ENCODE measurements around the gene BTG2. TPM values are rescaled to one million over a fixed set of nuclear protein-coding genes. Genes with fewer than 3 reads are reported as not detected.
"Not testable (repeated sequence)": the region's sequence is repeated elsewhere in the genome, so short reads cannot be mapped to it uniquely, and the experiment has no call there.

Gene BTG2
- total RNA-seq, 2 experiments from 2014 or later, result 116 TPM

DNA sequence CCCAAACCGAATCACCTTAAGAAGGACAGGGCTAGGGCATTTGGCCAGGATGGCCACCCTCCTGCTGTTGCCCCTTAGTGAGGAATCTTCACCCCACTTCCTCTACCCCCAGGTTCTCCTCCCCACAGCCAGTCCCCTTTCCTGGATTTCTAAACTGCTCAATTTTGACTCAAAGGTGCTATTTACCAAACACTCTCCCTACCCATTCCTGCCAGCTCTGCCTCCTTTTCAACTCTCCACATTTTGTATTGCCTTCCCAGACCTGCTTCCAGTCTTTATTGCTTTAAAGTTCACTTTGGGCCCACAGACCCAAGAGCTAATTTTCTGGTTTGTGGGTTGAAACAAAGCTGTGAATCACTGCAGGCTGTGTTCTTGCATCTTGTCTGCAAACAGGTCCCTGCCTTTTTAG lies 3.6 kb downstream of the BTG2 start:
- no peaks in the 10 kb centered on the region for H3K27me3 Mint-ChIP-seq
- H3K36me3 Mint-ChIP-seq (ENCODE audit: low read depth), result peaks cover 72% of the 10 kb centered on the region
- ChIA-PET CTCF (interaction anchor here (3.4 to 8.2 kb wide), 5 partner anchors 15 to 39 kb away, joined by 22 to 146 read pairs (median 99); no protein-coding TSS in a partner anchor), POLR2A (interaction anchor here (1.0 to 10.0 kb wide), 4 partner anchors 8 to 28 kb away, joined by 3 to 646 read pairs (median 231); no protein-coding TSS in a partner anchor)
- H3K4me1 Mint-ChIP-seq, result peaks cover 54% of the 10 kb centered on the region
- DNase-seq, result no peak
- no peaks in the 10 kb centered on the region for H3K9me3 Mint-ChIP-seq
- peak overlapping the region; percentile 98 for H3K4me3 Mint-ChIP-seq
- H3K27ac Mint-ChIP-seq, result peak overlapping the region; percentile 92

GRCh38 chr1:203311368-203312301 lies 6.3 kb downstream of the BTG2 start:
- Mint-ChIP-seq H3K4me3 (no peak overlapping the region), H3K36me3 (ENCODE audit: low read depth) (peaks cover 70% of the 10 kb centered on the region), H3K4me1 (peaks cover 42% of the 10 kb centered on the region), H3K27me3 (no peaks in the 10 kb centered on the region), H3K27ac (peak overlapping the region; percentile 31), H3K9me3 (no peaks in the 10 kb centered on the region)
- ChIA-PET CTCF (interaction anchor here (6.2 to 8.2 kb wide), 3 partner anchors 12 to 42 kb away, joined by 99 to 146 read pairs (median 135); no protein-coding TSS in a partner anchor), POLR2A (interaction anchor here (9.3 to 10.0 kb wide), 2 partner anchors 12 to 30 kb away, joined by 433 to 646 read pairs; no protein-coding TSS in a partner anchor)
- DNase-seq, result no peak

GRCh38 chr1:203314025-203314759 lies 8.9 kb downstream of the BTG2 start:
- peaks cover 27% of the 10 kb centered on the region for H3K4me1 Mint-ChIP-seq
- peaks cover 44% of the 10 kb centered on the region for H3K36me3 Mint-ChIP-seq (ENCODE audit: low read depth)
- not testable (repeated sequence) for DNase-seq, H3K4me3 Mint-ChIP-seq, H3K9me3 Mint-ChIP-seq, H3K27me3 Mint-ChIP-seq, H3K27ac Mint-ChIP-seq
- CTCF ChIA-PET, result interaction anchor here (1.3 kb wide), 1 partner anchor 11 kb away, joined by 4 read pairs; no protein-coding TSS in a partner anchor
- POLR2A ChIA-PET, result interaction anchor here (10.0 kb wide), 1 partner anchor 9 kb away, joined by 433 read pairs; no protein-coding TSS in a partner anchor

GRCh38 chr1:203316626-203317093 lies 11.3 kb downstream of the BTG2 start:
- H3K4me3 Mint-ChIP-seq, result no peak overlapping the region
- H3K9me3 Mint-ChIP-seq, result no peaks in the 10 kb centered on the region
- POLR2A ChIA-PET, result interaction anchor here (1.6 to 2.3 kb wide), 4 partner anchors 10 to 45 kb away, joined by 3 to 29 read pairs (median 12); partner anchors contain the start of gene BTG2
- H3K4me1 Mint-ChIP-seq, result peaks cover 32% of the 10 kb centered on the region
- peaks cover 20% of the 10 kb centered on the region for H3K36me3 Mint-ChIP-seq (ENCODE audit: low read depth)
- CTCF ChIA-PET, result interaction anchor here (0.7 to 1.8 kb wide), 3 partner anchors 10 to 44 kb away, joined by 3 to 9 read pairs (median 5); no protein-coding TSS in a partner anchor
- H3K27ac Mint-ChIP-seq, result no peak overlapping the region
- DNase-seq, result no peak
- H3K27me3 Mint-ChIP-seq, result peaks cover 3% of the 10 kb centered on the region

DNA sequence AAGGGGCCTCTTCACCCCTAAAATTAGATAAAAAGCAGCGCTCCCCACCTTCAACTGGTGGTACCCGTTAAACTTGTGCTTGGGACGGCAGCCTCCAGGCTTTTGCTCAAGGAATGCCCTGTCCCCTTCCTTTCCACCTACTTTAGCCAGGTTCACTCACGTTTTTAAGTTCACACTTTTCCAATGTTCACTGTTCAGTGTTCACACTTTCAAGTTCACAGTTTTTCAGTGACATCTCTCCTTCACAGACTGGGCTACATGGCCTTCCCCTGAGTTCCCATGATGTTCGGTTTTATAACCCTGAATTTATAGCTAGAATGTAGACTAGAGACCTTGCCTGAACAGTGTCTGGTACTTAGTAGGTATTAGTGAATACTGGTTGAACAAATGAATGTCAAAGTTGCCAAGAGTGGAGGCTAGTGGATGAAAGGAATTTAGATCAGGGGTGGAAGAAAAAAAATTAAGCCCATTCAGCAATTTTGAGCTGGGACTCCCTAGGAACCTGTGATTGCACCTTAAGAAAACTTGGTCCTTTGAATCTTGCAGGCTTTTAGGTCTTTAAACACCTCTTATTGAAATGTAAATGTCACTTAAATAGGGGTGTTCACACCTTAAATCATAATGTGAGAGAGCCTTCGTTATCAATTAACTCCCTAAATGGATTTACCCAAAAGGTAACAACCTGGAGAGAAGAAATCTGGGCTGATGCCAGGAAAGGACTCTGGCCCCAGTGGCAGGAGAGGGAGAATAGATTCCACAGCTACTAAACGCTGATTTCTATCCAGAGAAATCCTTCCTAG lies 12.3 kb downstream of the BTG2 start:
- DNase-seq, result no peak
- Mint-ChIP-seq H3K27ac (no peak overlapping the region), H3K36me3 (ENCODE audit: low read depth) (peaks cover 17% of the 10 kb centered on the region), H3K27me3 (peaks cover 3% of the 10 kb centered on the region), H3K4me1 (peaks cover 39% of the 10 kb centered on the region), H3K9me3 (no peaks in the 10 kb centered on the region), H3K4me3 (no peak overlapping the region)
- ChIA-PET POLR2A (interaction anchor here (1.6 to 2.3 kb wide), 4 partner anchors 9 to 46 kb away, joined by 3 to 29 read pairs (median 12); partner anchors contain the start of gene BTG2), CTCF (interaction anchor here (0.6 to 1.8 kb wide), 4 partner anchors 10 to 295 kb away, joined by 3 to 9 read pairs (median 4); no protein-coding TSS in a partner anchor)

GRCh38 chr1:203318229-203318517 lies 12.9 kb downstream of the BTG2 start:
- DNase-seq, result no peak
- Mint-ChIP-seq H3K27me3 (peaks cover 3% of the 10 kb centered on the region), H3K36me3 (ENCODE audit: low read depth) (peaks cover 16% of the 10 kb centered on the region), H3K4me3 (no peak overlapping the region), H3K4me1 (peaks cover 45% of the 10 kb centered on the region), H3K9me3 (no peaks in the 10 kb centered on the region), H3K27ac (no peak overlapping the region)
- ChIA-PET POLR2A (interaction anchor here (1.6 to 2.3 kb wide), 4 partner anchors 9 to 46 kb away, joined by 3 to 29 read pairs (median 12); partner anchors contain the start of gene BTG2), CTCF (interaction anchor here (0.6 to 1.0 kb wide), 2 partner anchors 11 to 295 kb away, joined by 3 to 4 read pairs; no protein-coding TSS in a partner anchor)

- Mint-ChIP-seq H3K4me3 (peak overlapping the region; percentile 38), H3K9me3 (no peaks in the 10 kb centered on the region), H3K36me3 (ENCODE audit: low read depth) (peaks cover 3% of the 10 kb centered on the region), H3K4me1 (peaks cover 70% of the 10 kb centered on the region), H3K27me3 (peaks cover 3% of the 10 kb centered on the region), H3K27ac (peak overlapping the region; percentile 83)
- peak; percentile 83 for DNase-seq
- ChIA-PET CTCF (interaction anchor here (0.8 to 12.4 kb wide), 12 partner anchors 12 to 444 kb away, joined by 3 to 238 read pairs (median 4); partner anchors contain the start of genes BTG2 and LAX1), POLR2A (interaction anchor here (0.7 to 10.2 kb wide), 10 partner anchors 9 to 354 kb away, joined by 3 to 433 read pairs (median 6); partner anchors contain the start of genes BTG2 and TMEM183A)
Measured at GRCh38 chr1:203320591-203321272, 15.4 kb downstream of the BTG2 start.

GRCh38 chr1:203321273-203322052 lies 16.1 kb downstream of the BTG2 start:
- H3K4me3 Mint-ChIP-seq, result peak overlapping the region; percentile 32
- CTCF ChIA-PET, result interaction anchor here (0.7 to 12.4 kb wide), 13 partner anchors 13 to 443 kb away, joined by 3 to 238 read pairs (median 3); partner anchors contain the start of genes BTG2 and LAX1
- H3K27me3 Mint-ChIP-seq, result peaks cover 3% of the 10 kb centered on the region
- H3K27ac Mint-ChIP-seq, result peak overlapping the region; percentile 83
- POLR2A ChIA-PET, result interaction anchor here (1.0 to 10.2 kb wide), 9 partner anchors 8 to 353 kb away, joined by 3 to 433 read pairs (median 7); partner anchors contain the start of gene BTG2
- H3K4me1 Mint-ChIP-seq, result peaks cover 78% of the 10 kb centered on the region
- DNase-seq, result no peak
- H3K9me3 Mint-ChIP-seq, result no peaks in the 10 kb centered on the region
- no peaks in the 10 kb centered on the region for H3K36me3 Mint-ChIP-seq (ENCODE audit: low read depth)

GRCh38 chr1:203322500-203323179 lies 17.3 kb downstream of the BTG2 start:
- Mint-ChIP-seq H3K36me3 (ENCODE audit: low read depth) (no peaks in the 10 kb centered on the region), H3K27ac (peak overlapping the region; percentile 83), H3K4me3 (no peak overlapping the region), H3K27me3 (peaks cover 3% of the 10 kb centered on the region), H3K9me3 (no peaks in the 10 kb centered on the region), H3K4me1 (peaks cover 85% of the 10 kb centered on the region)
- ChIA-PET POLR2A (interaction anchor here (8.7 to 10.2 kb wide), 3 partner anchors 13 to 53 kb away, joined by 94 to 433 read pairs (median 383); partner anchors contain the start of gene BTG2), CTCF (interaction anchor here (1.4 to 12.4 kb wide), 5 partner anchors 11 to 53 kb away, joined by 4 to 238 read pairs (median 76); partner anchors contain the start of gene BTG2)
- DNase-seq, result no peak

DNA sequence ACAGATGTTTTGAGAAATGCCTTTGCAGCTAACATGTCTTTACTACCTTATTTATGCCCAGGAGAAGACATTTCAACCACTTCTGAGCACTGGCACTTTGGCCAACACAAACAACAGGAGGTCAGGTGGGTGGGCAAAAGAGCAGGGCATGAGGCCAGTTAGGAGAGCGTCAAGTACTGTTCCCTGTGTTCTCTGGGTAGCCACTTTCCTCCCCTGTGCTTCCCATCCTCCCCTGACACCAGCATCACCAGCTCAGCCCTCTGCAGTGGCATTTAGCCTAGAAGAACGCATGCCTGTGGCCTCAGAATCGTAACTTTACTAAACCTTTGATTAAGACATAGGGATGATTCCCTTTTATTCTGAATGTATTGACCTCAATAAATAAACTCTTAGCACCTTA lies 18.3 kb downstream of the BTG2 start:
- no peak overlapping the region for H3K4me3 Mint-ChIP-seq
- ChIA-PET CTCF (interaction anchor here (0.9 to 12.4 kb wide), 5 partner anchors 14 to 163 kb away, joined by 4 to 238 read pairs (median 76); partner anchors contain the start of gene BTG2), POLR2A (interaction anchor here (4.7 to 10.2 kb wide), 6 partner anchors 12 to 53 kb away, joined by 23 to 433 read pairs (median 74); partner anchors contain the start of gene BTG2)
- H3K9me3 Mint-ChIP-seq, result no peaks in the 10 kb centered on the region
- no peaks in the 10 kb centered on the region for H3K36me3 Mint-ChIP-seq (ENCODE audit: low read depth)
- H3K27me3 Mint-ChIP-seq, result peaks cover 3% of the 10 kb centered on the region
- H3K27ac Mint-ChIP-seq, result peak overlapping the region; percentile 27
- H3K4me1 Mint-ChIP-seq, result peaks cover 92% of the 10 kb centered on the region
- no peak for DNase-seq
